Nephron progenitor cell (in vitro differentiated cells): ENCODE measurements around the gene ZNF512.
"Not testable (repeated sequence)": the region's sequence is repeated elsewhere in the genome, so short reads cannot be mapped to it uniquely, and the experiment has no call there.

Experiments used
- DNase-seq: peaks from one replicate; pipeline ENCODE4 v3.0.0; 2021
- H3K27ac Mint-ChIP-seq: 2 replicates; pipeline ENCODE4 v1.8.0; 2021; ENCODE audit warnings: mild to moderate bottlenecking, moderate library complexity, mixed read lengths
- H3K27me3 Mint-ChIP-seq: 2 replicates; pipeline ENCODE4 v1.8.0; 2021; ENCODE audit warnings: mild to moderate bottlenecking, low read depth, mixed read lengths; ENCODE audit not compliant: poor library complexity
- H3K36me3 Mint-ChIP-seq: 2 replicates; pipeline ENCODE4 v1.8.0; 2021; ENCODE audit warnings: low read depth, mixed read lengths
- H3K4me1 Mint-ChIP-seq: 2 replicates; pipeline ENCODE4 v1.8.0; 2021; ENCODE audit warnings: mixed read lengths
- H3K4me3 Mint-ChIP-seq: 2 replicates; pipeline ENCODE4 v1.8.0; 2021; ENCODE audit warnings: mild to moderate bottlenecking, moderate library complexity, mixed read lengths
- H3K9me3 Mint-ChIP-seq: 2 replicates; pipeline ENCODE4 v1.8.0; 2021; ENCODE audit warnings: mild to moderate bottlenecking, moderate library complexity, mixed read lengths
- CTCF ChIP-seq: fragments of 200-600 bp; sonication (generic); IDR thresholded peaks from 2 replicates; pipeline ENCODE4 v1.5.0; 2021; ENCODE audit warnings: antibody characterized with exemption

The ZNF512 gene

GRCh38 chr2:27588308-27588707, 5.5 kb downstream of the ZNF512 start:
- Mint-ChIP-seq H3K36me3 (peaks cover 79% of the 10 kb centered on the region), H3K4me3 (no peak overlapping the region), H3K27me3 (no peaks in the 10 kb centered on the region), H3K4me1 (peaks cover 18% of the 10 kb centered on the region), H3K9me3 (peaks cover 69% of the 10 kb centered on the region), H3K27ac (no peak overlapping the region)
- DNase-seq = no peak
- no peak for TF ChIP-seq CTCF

GRCh38 chr2:27591745-27592144, 8.9 kb downstream of the ZNF512 start:
- H3K27ac Mint-ChIP-seq = no peak overlapping the region
- no peak for DNase-seq
- H3K36me3 Mint-ChIP-seq = peaks cover 81% of the 10 kb centered on the region
- no peaks in the 10 kb centered on the region for H3K27me3 Mint-ChIP-seq
- H3K9me3 Mint-ChIP-seq = peaks cover 81% of the 10 kb centered on the region
- H3K4me1 Mint-ChIP-seq = no peaks in the 10 kb centered on the region
- no peak for TF ChIP-seq CTCF
- no peak overlapping the region for H3K4me3 Mint-ChIP-seq

GRCh38 chr2:27593240-27593639, 10.4 kb downstream of the ZNF512 start:
- H3K4me1 Mint-ChIP-seq = no peaks in the 10 kb centered on the region
- peaks cover 81% of the 10 kb centered on the region for H3K36me3 Mint-ChIP-seq
- H3K27me3 Mint-ChIP-seq = no peaks in the 10 kb centered on the region
- no peak overlapping the region for H3K4me3 Mint-ChIP-seq
- TF ChIP-seq CTCF = no peak
- H3K9me3 Mint-ChIP-seq = peaks cover 75% of the 10 kb centered on the region
- H3K27ac Mint-ChIP-seq = no peak overlapping the region
- no peak for DNase-seq

- Mint-ChIP-seq H3K36me3 (peaks cover 84% of the 10 kb centered on the region), H3K9me3 (peaks cover 72% of the 10 kb centered on the region)
- not testable (repeated sequence) for H3K4me3 Mint-ChIP-seq, H3K27me3 Mint-ChIP-seq, H3K4me1 Mint-ChIP-seq, H3K27ac Mint-ChIP-seq
- peak; percentile 1 for DNase-seq
These were observed 11.3 kb downstream of the ZNF512 start for GRCh38 chr2:27594020-27594703.

DNA sequence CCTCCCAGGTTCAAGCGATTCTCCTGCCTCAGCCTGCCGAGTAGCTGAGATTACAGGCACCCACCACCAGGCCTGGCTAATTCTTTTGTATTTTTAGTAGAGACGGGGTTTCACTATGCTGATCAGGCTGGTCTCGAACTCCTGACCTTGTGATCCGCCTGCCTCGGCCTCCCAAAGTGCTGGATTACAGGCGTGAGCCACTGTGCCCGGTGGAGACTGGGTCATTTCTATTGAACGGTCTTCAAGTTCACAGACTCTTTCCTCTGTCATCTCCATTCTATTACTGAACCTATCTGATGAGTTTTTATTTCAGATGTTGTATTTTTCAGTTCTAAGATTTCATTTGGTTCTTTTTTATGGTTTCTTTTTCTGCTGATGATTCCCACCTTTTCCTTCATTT, 12.6 kb downstream of the ZNF512 start:
- not testable (repeated sequence) for H3K27ac Mint-ChIP-seq, H3K27me3 Mint-ChIP-seq, H3K4me1 Mint-ChIP-seq, DNase-seq
- Mint-ChIP-seq H3K9me3 (peaks cover 61% of the 10 kb centered on the region), H3K4me3 (peak overlapping the region; percentile 10), H3K36me3 (peaks cover 81% of the 10 kb centered on the region)

DNA sequence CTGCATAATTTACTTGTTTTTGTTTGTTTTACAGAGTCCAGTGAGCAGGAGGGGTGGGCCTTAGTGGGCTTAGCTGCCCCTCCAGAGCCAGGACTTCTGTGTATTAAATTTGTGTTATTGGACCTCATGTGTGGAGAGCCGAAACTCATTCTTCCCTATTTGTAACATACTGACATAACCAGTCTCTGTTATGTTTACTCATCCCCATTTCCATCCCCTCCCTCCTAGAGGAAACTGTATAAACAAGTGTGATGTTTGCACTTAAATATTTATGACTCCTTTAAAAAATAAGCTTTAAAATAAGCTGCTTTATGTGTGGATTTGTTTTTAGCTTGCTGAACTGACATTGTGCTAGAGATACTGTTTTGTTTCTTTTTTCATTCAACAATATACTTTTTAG, 13.8 kb downstream of the ZNF512 start:
- H3K36me3 Mint-ChIP-seq = peaks cover 83% of the 10 kb centered on the region
- H3K9me3 Mint-ChIP-seq = peaks cover 50% of the 10 kb centered on the region
- no peaks in the 10 kb centered on the region for H3K4me1 Mint-ChIP-seq
- no peak overlapping the region for H3K4me3 Mint-ChIP-seq
- DNase-seq = no peak
- H3K27ac Mint-ChIP-seq = no peak overlapping the region
- no peaks in the 10 kb centered on the region for H3K27me3 Mint-ChIP-seq
- no peak for TF ChIP-seq CTCF

DNA sequence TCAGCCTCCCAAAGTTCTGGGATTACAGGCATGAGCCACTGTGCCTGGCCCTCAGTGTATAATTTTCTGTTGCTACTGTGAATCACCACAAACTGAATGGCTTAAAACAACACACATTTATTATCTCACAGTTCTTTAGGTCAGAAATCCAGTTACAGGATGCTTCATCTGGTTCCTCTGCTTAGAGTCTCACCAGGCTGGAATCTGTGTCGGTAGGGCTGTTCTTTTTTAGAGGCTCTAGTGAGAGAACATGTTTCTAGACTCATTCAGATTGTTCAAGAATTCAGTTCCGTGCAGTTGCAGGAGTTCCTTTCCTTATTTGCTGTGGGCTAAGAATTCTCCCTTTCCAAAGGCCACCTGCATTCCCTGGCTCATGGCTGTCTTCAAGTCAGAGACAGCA, 23.8 kb downstream of the ZNF512 start:
- Mint-ChIP-seq H3K27ac (no peak overlapping the region), H3K4me3 (no peak overlapping the region), H3K27me3 (no peaks in the 10 kb centered on the region), H3K36me3 (peaks cover 66% of the 10 kb centered on the region), H3K9me3 (no peaks in the 10 kb centered on the region), H3K4me1 (no peaks in the 10 kb centered on the region)
- no peak for TF ChIP-seq CTCF
- DNase-seq = no peak
